Testis (tissue), 2 donors: ENCODE data around the gene FMNL2.

ENCODE experiments used
- CTCF ChIP-seq, 3 experiments: fragments of 450-650 bp in 2 of 3; fragments of 200-600 bp in 1 of 3; sonication (generic) in 1 of 3; IDR thresholded peaks; one replicate each; pipeline ENCODE4 v1.5.1; 2016 to 2019; ENCODE audit warnings: antibody characterized with exemption in 3 of 3, mild to moderate bottlenecking in 2 of 3, moderate library complexity in 1 of 3
- POLR2A ChIP-seq: fragments of 450-650 bp; IDR thresholded peaks from one replicate; pipeline ENCODE4 v1.6.1; 2017; ENCODE audit warnings: antibody characterized with exemption, mild to moderate bottlenecking, moderate library complexity

GRCh38 chr2:152460567-152460966 is 125.6 kb downstream of the FMNL2 start:
- TF ChIP-seq CTCF (IDR thresholded peaks at IDR 0.05) (no peak), POLR2A (no peak)
